HTR-8/SVneo (cell line): Measurements from ENCODE around the gene MSTO1.
"Not testable (repeated sequence)": the region's sequence is repeated elsewhere in the genome, so short reads cannot be mapped to it uniquely, and the experiment has no call there.

Source experiments
- DNase-seq: peaks from one replicate; pipeline ENCODE4 v3.0.0; 2011; ENCODE audit warnings: low spot score, mixed read lengths; ENCODE audit not compliant: insufficient read length
- FAIRE-seq: peaks from 2 replicates; lab custom pipeline; 2011; peaks lifted over from hg19 to GRCh38; lab: Jason Lieb, UNC

The MSTO1 gene

DNA sequence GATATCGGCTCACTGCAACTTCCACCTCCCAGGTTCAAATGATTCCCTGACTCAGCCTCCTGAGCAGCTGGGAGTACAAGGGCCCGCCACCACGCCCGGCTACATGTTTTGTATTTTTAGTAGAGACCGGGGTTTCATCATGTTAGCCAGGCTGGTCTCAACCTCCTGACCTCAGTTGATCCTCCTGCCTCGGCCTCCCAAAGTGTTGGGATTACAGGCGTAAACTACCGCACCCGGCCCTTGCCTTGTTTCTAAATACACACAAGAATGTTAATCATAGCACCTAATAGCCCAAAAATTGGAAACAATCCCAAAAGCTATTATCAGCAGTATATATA is 1.2 kb upstream of the MSTO1 start:
- DNase-seq (no peak), FAIRE-seq (no peak)

- not testable (repeated sequence) for DNase-seq, FAIRE-seq
These were observed 234 bp downstream of the MSTO1 start for GRCh38 chr1:155610257-155610647.

- DNase-seq, FAIRE-seq: not testable (repeated sequence)
These were observed 3.2 kb downstream of the MSTO1 start for GRCh38 chr1:155613226-155613625.

- DNase-seq (no peak), FAIRE-seq (no peak)
These were observed 12.2 kb downstream of the MSTO1 start for GRCh38 chr1:155622191-155622590.

- no peak for FAIRE-seq
These were observed 13.3 kb downstream of the MSTO1 start for GRCh38 chr1:155623357-155623756.

GRCh38 chr1:155626428-155626827 is 16.4 kb downstream of the MSTO1 start:
- not testable (repeated sequence) for DNase-seq, FAIRE-seq

More at GRCh38 chr1:155623357-155623756, 13.3 kb downstream of the MSTO1 start:
- DNase-seq = no peak

GRCh38 chr1:155636397-155637153 is 26.6 kb downstream of the MSTO1 start:
- FAIRE-seq (no peak), DNase-seq (no peak)

DNA sequence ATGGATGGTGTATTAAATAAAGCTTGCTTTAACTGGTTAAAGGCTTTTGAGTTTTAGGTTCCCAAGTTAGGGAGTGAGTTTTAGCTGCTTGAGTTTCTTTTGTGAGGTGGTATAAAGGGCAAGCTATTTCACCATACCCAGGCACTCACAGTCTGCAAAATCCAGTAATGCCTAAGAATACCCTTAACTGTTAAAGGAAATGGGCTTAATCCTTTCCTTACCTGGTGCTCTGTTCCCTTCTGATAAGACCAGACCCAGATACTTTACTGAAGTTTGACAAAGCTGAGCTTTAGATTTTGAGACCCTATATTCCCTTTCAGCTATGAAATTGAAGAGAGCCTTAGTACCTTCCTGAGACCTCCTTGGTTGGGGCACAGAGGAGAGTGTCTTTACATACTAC is 30.3 kb downstream of the MSTO1 start:
- FAIRE-seq (no peak), DNase-seq (no peak)

GRCh38 chr1:155642559-155643180 is 32.7 kb downstream of the MSTO1 start:
- DNase-seq, FAIRE-seq: not testable (repeated sequence)

DNA sequence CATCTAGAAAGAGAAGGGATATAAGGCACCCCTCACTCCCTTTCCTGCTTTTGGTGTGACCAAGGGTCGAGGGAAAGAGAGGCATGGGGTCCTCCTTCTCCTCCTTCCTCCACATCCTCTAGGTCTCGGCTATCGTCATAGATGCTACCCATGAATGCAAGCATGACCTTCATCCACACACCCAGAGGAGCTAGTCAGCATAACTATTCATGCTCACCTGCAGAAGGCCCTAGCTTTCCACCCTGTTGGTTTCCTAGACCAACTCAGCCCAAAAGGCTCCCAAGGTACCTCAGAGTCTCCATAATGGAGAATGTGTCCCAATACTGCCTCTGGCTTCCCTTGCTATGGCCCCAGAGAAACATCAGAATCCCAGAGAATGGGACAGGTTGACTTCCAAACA is 33.2 kb downstream of the MSTO1 start:
- DNase-seq (no peak), FAIRE-seq (no peak)

GRCh38 chr1:155645034-155645598 is 35.1 kb downstream of the MSTO1 start:
- FAIRE-seq = no peak
- DNase-seq = no peak

- no peak for FAIRE-seq
- DNase-seq = no peak
These were observed 35.6 kb downstream of the MSTO1 start for GRCh38 chr1:155645648-155646047.

- no peak for DNase-seq
- FAIRE-seq = no peak
These were observed 36.3 kb downstream of the MSTO1 start for GRCh38 chr1:155646307-155646706.

GRCh38 chr1:155648207-155649147 is 38.5 kb downstream of the MSTO1 start:
- no peak for FAIRE-seq
- peak; percentile 51 for DNase-seq

DNA sequence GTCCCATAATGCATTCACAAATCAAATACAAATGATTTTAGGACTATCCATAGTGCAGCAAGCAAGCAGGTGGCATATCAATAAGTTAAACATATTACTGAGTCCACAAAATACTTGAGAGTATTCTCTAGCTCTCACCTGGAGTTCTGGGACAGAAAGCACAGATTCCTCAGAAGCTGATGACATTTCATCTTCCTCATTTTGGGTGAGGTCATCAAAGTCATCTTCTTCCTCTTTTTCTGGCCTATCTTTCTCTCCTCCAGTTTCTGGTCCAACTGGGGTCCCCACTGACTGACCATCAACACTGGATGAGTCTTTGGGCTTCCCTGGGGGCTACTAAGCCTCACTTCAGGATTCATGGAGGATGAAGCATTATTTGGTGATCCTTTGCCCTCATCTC is 39.7 kb downstream of the MSTO1 start:
- FAIRE-seq (no peak), DNase-seq (no peak)

GRCh38 chr1:155650231-155650757 is 40.3 kb downstream of the MSTO1 start:
- no peak for DNase-seq
- no peak for FAIRE-seq

DNA sequence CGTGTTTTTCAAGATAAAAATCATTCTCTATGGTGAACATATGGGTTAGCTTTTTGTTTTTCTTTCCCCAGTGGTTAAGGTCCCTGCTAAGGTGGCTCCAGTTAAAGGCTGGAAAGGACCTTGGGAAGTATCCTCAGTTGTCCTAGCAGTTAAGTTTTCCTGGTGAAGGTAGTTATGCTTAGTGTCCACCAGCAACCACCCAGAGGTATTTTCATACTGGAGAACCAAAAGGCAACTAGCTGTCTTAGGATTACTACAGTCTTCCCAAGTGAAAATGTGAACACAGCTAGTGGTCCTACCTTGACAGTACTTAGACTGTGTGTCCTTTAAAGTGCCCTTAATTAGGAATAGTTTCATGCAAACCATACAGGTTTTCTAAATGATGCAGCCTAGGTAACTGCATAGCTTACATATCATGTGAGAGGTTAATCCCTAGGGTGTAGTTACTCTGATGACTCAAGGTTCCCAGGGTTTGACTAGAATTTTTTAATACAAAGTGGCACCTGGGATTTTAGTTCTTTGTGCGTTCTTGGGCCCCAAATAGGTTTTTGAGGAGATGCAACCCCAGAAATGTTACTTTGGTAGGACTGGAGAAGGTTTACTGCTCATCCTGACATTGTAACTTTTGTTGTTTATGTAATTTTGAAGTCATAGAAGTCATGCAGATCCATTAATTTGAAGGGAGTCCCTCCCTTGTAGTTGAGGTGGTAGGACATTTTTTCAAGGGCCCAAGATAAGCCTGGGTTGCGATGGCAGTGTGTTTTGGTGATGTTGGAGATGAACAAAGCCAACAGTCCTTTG is 42.0 kb downstream of the MSTO1 start:
- FAIRE-seq (no peak), DNase-seq (no peak)

- no peak for FAIRE-seq
- DNase-seq = no peak
These were observed 42.9 kb downstream of the MSTO1 start for GRCh38 chr1:155652951-155653350.

DNA sequence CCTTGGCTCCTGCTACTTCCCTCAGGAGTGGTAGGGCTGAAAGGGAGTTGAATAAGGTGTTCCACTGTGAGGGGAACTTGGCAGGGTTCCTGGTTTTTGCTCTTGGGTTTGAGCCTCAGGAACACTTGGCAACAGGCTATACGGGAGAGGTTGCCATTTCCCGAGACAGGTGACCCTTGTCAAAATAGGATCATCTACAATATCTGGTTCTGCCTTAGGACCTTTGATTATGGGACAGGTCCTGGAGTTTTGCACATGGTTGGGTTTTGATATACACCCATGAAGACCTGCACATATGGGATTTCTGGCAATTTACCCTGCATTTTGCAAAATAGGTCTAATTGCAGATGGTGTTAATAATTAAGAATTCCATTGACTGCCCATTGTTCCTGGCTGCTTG is 47.4 kb downstream of the MSTO1 start:
- DNase-seq (no peak), FAIRE-seq (no peak)
